Fibroblast of villous mesenchyme (primary cell): ENCODE data around the gene CDKN1B. TPM values are rescaled to one million over a fixed set of nuclear protein-coding genes. Genes with fewer than 3 reads are reported as not detected.

Source experiments
- DNase-seq: peaks from one replicate; pipeline ENCODE4 v3.0.0-alpha.2; 2010; ENCODE audit warnings: low read depth
- H3K4me3 ChIP-seq: 2 replicates; pipeline ENCODE4 v1.5.1; 2011; ENCODE audit warnings: low read depth, mild to moderate bottlenecking, low read length
- total RNA-seq: library from RNA; depleted of rRNA; stranded (reverse); fragments of >200 nt; gene quantifications from 2 replicates; pipeline ENCODE4 v1.2.3, GENCODE V29; 2012
- TF ChIP-seq, protein P1 (sequence below): IDR thresholded peaks from 2 replicates; pipeline ENCODE4 v1.5.1; 2012; ENCODE audit warnings: low read depth, mild to moderate bottlenecking, low read length; ENCODE audit not compliant: insufficient read depth

Gene CDKN1B
- total RNA-seq, 1 donor, result 56.6 TPM

DNA sequence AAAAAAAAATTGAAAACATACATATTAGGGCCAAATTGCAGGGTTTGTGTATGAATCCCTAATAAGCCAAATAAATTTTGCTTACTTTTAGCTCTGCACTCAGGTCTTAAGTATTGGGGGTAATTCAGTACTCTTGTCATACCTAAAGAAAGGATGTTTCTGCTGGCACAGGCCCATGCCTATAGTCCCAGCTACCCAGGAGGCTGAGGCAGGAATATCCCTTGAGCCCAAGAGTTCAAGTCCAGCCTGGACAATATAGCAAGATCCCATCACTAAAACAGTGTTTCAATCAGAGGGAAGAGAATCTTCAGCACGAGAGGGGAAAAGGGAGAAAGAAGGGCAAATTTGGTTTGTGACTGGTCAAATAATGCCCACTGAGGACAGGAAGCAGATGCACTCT is 17.8 kb upstream of the CDKN1B start:
- no peak overlapping the region for H3K4me3 ChIP-seq
- no peak for DNase-seq
- TF ChIP-seq, protein P1, sequence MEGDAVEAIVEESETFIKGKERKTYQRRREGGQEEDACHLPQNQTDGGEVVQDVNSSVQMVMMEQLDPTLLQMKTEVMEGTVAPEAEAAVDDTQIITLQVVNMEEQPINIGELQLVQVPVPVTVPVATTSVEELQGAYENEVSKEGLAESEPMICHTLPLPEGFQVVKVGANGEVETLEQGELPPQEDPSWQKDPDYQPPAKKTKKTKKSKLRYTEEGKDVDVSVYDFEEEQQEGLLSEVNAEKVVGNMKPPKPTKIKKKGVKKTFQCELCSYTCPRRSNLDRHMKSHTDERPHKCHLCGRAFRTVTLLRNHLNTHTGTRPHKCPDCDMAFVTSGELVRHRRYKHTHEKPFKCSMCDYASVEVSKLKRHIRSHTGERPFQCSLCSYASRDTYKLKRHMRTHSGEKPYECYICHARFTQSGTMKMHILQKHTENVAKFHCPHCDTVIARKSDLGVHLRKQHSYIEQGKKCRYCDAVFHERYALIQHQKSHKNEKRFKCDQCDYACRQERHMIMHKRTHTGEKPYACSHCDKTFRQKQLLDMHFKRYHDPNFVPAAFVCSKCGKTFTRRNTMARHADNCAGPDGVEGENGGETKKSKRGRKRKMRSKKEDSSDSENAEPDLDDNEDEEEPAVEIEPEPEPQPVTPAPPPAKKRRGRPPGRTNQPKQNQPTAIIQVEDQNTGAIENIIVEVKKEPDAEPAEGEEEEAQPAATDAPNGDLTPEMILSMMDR, result no peak

DNA sequence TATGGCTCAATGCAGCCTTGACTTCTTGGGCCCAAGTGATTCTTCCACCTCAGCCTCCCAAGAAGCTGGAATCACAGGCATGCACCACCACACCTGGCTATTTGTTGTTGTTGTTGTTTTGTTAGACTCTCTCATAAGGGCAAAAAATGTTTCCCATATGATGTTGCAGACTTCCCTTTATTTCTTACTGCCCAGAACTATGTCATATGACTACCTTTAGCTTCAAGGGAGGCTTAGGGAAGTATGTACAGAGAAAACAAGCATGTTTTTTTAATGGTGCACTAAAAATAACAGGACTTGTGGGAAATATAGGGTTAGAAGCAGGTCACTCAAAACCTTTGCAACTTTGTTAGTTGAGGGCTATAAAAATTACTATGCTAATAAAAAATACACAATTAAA is 16.9 kb upstream of the CDKN1B start:
- H3K4me3 ChIP-seq, result no peak overlapping the region
- no peak for DNase-seq

DNA sequence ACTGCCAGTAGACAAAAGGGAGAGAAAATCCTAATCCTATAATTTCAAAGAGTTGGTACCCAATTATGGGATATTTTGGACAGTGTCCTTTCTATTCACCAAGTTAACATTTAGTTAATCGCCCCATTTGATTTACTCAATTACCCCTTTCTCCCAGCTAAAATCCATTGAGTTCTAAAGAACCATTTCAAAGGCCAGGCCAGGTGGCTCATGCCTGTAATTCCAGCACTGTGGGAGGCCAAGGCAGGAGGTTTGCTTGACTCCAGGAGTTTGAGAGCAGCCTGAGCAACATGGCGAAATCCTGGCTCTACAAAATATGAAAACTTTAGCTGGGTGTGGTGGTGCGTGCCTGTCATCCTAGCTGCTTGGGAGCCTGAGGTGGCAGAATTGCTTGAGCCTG is 15.7 kb upstream of the CDKN1B start:
- TF ChIP-seq, protein P1, result no peak
- H3K4me3 ChIP-seq, result no peak overlapping the region
- no peak for DNase-seq

More for the DNA sequence above, 16.9 kb upstream of the CDKN1B start:
- TF ChIP-seq, protein P1, result no peak

DNA sequence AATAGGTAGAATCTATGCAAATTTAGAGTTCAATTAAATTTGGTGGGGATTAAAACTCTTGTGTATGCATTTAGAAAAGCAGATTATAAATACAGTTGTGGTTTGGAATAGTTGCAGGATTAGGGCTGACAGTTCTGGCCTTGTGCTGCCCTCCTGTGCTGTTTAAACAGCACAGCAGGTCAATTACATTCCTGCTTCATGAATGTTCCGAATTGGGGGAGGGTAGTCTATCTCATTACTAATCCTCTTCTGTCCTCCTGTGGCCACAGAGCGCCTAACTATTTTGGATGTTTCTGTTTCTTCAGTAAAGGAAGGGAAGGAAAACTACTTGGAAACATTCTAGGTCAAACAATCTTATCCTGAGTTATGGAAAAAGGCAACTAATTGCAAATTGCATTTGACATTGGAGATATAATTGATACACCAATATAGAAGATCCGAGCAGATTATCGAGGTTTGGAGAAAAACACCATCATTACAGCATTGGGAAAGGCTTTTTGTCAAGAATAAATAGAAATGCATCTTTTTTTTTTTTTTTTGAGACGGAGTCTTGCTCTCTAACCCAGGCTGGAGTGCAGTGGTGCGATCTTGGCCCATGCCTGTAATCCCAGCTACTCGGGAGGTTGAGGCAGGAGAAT is 12.5 kb upstream of the CDKN1B start:
- TF ChIP-seq, protein P1, result peak; percentile 99
- no peak overlapping the region for H3K4me3 ChIP-seq
- DNase-seq, result peak; percentile 95

DNA sequence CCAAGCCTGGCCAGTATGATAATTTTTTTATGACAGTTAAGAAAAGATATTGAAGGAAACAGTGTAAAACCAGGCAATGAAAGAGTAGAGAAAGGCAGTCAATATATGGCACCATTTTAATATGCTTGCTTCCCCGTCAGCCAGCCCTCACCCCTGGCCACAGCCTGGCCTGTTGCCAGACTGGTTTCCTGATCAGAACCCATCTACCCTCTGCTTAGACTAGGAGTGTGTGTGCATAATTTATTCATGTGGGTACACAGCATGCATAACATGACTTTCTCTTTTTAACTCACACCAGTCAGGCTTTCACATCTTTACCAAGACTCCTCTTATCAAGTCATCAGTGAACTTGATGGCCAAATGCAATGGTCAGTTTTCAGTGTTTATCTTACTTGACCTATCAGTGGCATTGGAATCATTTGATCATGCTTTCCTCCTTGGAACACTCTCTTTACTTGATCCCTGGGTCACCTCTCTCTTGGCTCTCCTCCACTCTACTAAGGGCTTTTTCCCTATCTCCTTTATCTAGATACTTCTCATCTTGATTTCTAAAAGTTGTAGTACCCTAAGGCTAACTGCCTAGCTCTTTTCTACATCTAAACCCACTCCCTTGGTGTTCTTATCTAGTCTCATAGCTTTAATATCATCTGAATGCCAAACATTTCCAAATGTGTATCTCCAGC is 11.2 kb upstream of the CDKN1B start:
- no peak overlapping the region for H3K4me3 ChIP-seq
- TF ChIP-seq, protein P1, result no peak
- DNase-seq, result no peak

DNA sequence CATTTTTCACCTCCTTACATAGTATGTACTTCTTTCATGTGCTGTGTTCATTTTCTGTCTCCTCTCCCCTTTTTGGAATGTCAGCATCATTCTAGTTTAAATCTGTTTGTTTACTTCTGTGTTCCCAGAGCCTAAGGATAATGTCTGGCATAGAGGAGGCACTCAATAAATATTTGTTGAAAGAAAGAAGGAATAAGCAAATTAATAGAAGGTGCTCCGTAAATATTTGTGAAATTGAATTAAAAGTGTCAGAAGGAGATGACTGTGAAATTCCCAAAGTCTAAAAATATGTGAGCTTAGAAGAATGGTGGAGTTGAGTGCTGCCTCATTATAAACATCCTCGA is 3.3 kb upstream of the CDKN1B start:
- H3K4me3 ChIP-seq, result peak overlapping the region; percentile 42
- no peak for DNase-seq
- TF ChIP-seq, protein P1, result no peak
